Fibroblast of skin of scalp (primary cell): ENCODE data around the gene TUBB6.

ENCODE experiments used
- DNase-seq: peaks from one replicate; pipeline ENCODE4 v3.0.0-alpha.2; 2013

Gene TUBB6

GRCh38 chr18:12340945-12341660 lies 33.1 kb downstream of the TUBB6 start:
- DNase-seq: peak; percentile 78

DNA sequence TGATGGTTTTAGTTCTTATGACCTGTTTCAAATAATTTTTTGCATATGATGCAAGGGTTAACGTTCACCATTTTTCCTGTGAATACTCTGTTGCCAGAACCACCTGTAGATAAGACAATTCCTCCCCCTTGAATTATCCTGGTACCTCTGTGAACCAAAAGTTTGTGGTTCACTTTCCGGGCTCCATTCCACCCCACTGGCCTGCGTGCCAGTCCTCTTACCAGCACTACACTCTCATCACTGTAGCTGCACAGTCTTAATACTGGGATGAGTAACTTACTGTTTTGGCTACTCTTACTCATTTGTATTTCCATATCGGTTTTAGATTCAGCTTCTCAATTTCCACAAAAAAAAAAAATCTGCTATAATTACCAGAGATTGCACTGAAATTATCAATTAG lies 34.6 kb downstream of the TUBB6 start:
- DNase-seq: no peak

DNA sequence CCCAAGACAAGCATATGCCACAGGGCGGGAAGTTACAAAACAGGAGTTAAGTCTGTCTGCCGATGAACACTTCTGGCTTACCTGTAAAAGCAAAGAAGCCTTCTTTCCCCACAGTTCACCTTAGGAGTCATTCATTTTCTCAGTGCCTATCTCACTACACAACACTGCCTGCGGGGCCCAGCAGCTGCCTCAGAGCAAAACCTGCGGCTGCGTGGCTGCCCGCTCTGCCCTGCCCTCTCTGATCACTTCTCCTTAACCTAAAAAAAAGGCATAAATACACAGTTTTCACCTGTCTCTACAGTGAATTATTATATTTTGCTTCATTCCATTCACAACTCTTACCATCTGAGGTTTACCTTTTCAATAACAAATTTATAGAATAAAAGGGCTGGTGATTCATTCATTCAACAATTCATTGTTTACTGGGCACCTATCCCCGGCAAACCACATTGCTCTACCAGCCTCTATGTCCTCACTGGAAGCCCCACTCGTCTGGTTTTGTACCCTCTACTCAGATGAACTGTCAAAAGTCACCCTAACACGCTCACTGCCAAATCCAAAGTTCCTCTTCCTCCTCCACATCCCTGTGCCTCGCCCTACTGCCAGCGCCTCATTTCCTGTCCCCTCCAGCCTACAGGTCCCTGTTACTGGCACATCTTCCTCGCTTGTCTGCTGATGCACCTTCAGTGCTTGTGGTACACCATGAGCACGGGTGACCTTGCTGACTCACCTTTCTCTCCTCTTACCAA lies 37.6 kb downstream of the TUBB6 start:
- no peak for DNase-seq

GRCh38 chr18:12346240-12346565 lies 38.2 kb downstream of the TUBB6 start:
- DNase-seq: no peak

DNA sequence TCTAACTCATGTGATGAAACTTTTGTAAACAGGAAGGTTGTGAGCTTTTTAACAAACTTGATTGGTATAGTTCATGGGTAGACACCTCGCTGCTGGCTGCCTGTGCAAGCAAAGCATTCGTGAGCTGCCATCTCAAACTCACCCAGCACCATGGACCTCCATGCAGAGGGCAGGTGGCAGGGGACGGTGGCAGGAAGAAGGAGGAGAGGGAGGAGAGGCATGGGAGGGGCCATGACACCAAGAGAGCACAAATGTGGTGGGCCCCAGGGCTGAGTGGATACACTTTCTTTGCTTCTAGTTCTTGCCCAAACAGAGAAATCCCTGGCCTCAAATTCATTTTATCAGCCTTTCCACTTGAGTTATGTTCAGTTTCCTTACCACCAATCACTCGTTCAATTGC lies 39.9 kb downstream of the TUBB6 start:
- no peak for DNase-seq

DNA sequence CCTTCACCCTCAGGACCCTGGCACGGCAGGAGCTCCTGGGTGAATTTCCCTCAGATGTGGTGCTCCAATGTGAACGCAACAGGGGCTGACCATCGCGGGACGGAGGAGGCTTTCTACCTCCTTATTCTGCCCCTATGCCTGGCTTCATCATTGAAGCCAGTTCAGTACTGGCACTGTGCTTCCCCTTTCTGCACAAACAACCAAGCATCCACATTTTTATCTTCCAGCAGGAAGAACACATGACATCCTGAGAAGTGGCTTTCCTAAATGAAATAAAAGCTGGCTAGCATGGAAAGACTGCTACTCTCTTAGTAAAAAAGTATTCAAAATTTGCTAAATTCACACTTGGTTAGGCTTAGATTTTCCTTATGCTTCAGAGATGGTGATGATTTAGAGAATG lies 44.1 kb downstream of the TUBB6 start:
- no peak for DNase-seq

DNA sequence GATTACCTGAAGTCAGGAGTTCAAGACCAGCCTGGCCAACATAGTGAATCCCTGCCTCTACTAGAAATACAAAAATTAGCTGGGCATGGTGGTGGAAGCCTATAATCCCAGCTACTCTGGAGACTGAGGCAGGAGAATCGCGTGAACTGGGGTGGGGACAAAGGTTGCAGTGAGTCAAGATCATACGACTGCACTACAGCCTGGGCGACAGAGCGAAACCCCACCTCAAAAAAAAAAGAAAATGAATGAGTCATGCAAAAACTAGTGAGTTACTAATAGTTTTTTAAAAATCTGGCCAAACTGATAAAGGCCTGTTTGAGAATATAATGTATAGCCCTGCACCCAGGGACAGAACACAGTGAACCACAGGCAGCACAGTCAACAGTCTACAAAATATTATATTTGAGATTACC lies 51.5 kb downstream of the TUBB6 start:
- DNase-seq: peak; percentile 3

GRCh38 chr18:12361770-12362378 lies 53.8 kb downstream of the TUBB6 start:
- DNase-seq: peak; percentile 4

DNA sequence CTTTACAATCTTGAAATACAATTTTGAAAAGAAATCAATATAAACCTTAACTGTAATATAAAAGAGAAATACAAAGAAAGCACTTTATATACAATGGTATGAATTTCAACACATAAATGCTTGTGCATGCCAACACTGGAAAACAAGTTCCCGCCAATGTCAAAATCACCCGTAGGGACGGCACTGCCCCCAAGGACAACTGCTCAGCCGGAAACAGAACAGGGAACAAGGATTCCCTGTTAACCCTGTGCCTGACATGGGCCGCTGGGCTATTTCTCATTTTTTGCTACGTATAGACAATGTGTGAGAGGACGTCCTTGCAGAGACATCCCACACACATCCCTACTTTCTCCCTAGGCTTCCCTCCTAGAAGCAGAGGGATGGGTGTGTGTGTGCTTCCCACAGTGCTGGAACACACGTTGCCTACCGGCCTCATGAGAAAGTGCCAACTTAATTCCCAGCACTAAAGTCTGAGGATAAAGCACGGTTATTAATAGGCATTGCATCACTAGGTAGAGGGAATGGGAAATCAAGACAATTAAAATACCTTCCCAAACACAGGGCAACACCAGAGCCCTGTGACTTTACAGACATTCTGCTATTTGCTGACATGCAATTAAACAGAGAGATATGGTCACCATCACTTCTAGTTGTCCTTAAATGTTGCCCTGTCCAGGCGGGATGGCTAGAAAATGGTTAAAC lies 54.6 kb downstream of the TUBB6 start:
- no peak for DNase-seq

DNA sequence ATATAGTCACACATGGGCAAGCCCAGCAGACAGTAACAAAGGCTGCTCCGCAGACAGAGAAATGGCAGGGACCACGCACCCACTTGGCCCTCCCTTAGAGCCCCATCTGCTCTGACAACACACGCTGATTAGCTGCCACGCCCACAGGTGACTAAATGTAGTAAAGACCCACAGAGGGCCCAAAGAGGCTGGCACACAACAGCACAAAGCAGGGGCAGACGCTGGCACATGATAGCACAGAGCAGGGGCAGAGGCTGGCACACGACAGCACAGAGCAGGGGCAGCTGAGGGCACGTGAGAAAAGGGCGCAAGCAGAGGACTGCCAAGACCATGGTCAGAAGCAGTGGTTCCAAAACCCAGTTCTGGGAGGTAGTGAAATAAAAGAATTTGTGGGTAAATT lies 58.3 kb downstream of the TUBB6 start:
- no peak for DNase-seq

DNA sequence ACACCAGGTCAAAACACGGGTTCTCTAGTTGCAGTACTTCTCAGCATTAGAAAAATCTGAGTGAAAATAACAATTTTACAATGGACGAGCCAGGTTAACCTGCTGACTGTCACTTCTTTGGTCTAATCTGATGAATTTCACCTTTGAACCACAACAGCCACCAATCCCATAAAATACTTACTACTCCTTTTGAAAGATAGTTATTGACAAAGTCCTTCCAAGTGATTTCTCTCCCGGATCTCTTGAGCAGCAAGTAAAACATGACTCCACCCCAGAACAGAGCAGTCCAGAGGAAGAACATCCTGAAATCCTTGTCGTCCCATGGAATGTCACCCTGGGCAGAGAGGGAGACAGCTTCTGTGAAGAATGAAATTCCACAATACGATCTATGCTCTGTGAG lies 58.7 kb downstream of the TUBB6 start:
- DNase-seq: peak; percentile 8

- no peak for DNase-seq
Observed at GRCh38 chr18:12369211-12369610, 61.2 kb downstream of the TUBB6 start.

- no peak for DNase-seq
Observed at GRCh38 chr18:12371590-12371989, 63.5 kb downstream of the TUBB6 start.

- DNase-seq: no peak
Observed at GRCh38 chr18:12372406-12372805, 64.4 kb downstream of the TUBB6 start.

DNA sequence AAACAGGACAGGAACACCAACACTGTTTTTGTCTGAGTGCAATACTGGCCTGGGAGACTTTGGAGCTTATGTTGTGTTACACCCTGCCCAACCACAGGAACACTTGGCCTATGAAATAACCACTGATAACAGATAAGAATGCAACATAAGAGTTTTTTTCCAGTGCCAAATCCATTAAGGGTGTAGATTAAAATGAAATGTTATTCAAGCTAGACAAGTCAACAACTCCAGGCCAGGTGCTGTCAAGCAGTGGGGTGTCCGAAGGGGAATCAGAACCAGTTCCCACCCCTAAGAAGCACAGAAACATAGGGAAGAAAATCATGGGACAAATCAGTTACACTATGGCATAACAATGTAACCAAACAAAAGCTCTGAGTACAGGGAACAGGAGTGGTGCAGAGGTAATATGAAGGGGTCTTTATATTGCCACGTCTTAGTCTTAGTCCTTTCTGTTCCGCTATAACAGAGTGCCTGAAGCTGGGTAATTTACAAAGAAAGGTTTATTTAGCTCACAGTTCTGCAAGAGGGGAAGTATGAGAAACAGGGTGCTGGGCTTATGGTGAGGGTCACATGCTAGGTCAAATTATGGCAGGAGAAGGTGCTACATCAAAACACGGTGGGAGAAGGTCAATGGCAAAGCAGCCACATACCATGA lies 65.2 kb downstream of the TUBB6 start:
- no peak for DNase-seq

GRCh38 chr18:12373771-12374116 lies 65.7 kb downstream of the TUBB6 start:
- DNase-seq: no peak

GRCh38 chr18:12374401-12374800 lies 66.4 kb downstream of the TUBB6 start:
- no peak for DNase-seq
